HG03025 (cell line): Measurements from ENCODE around the gene CENPE.

Experiments used
- ATAC-seq: cut with Tn5 transposase; IDR thresholded peaks from one replicate; pipeline ENCODE4 v1.9.1; 2021; ENCODE audit warnings: mild to moderate bottlenecking, moderate library complexity; ENCODE audit not compliant: unreplicated experiment, low FRiP score

The CENPE gene

GRCh38 chr4:103137446-103137827 is 60.7 kb downstream of the CENPE start:
- ATAC-seq, result no peak

- no peak for ATAC-seq
These were observed 61.3 kb downstream of the CENPE start for GRCh38 chr4:103136671-103137445.

GRCh38 chr4:103129174-103129573 is 69.0 kb downstream of the CENPE start:
- ATAC-seq, result no peak

GRCh38 chr4:103126126-103126525 is 72.0 kb downstream of the CENPE start:
- no peak for ATAC-seq

GRCh38 chr4:103123114-103123513 is 75.0 kb downstream of the CENPE start:
- no peak for ATAC-seq

- ATAC-seq, result no peak
These were observed 80.0 kb downstream of the CENPE start for GRCh38 chr4:103118166-103118565.

GRCh38 chr4:103111598-103111997 is 86.5 kb downstream of the CENPE start:
- no peak for ATAC-seq

GRCh38 chr4:103108542-103108941 is 89.6 kb downstream of the CENPE start:
- no peak for ATAC-seq

- ATAC-seq, result no peak
These were observed 92.4 kb downstream of the CENPE start for GRCh38 chr4:103105558-103106356.

GRCh38 chr4:103104886-103105285 is 93.3 kb downstream of the CENPE start:
- ATAC-seq, result no peak

GRCh38 chr4:103100691-103101090 is 97.5 kb downstream of the CENPE start:
- no peak for ATAC-seq

- ATAC-seq, result peak; percentile 98
These were observed 98.3 kb downstream of the CENPE start, which contains the start of gene BDH2 for GRCh38 chr4:103099691-103100392. Gene BDH2, minus strand, starts transcription at chr4:103099834. Its CDS starts 3,580 bp downstream, at chr4:103096254.

- no peak for ATAC-seq
These were observed 99.2 kb downstream of the CENPE start for GRCh38 chr4:103098756-103099440.

GRCh38 chr4:103098341-103098740 is 99.8 kb downstream of the CENPE start:
- ATAC-seq, result no peak

GRCh38 chr4:103097112-103097511 is 101.0 kb downstream of the CENPE start:
- ATAC-seq, result no peak

- ATAC-seq, result no peak
These were observed 103.1 kb downstream of the CENPE start for GRCh38 chr4:103095080-103095479.

GRCh38 chr4:103092245-103092644 is 105.9 kb downstream of the CENPE start:
- no peak for ATAC-seq

- peak; percentile 66 for ATAC-seq
These were observed 106.4 kb downstream of the CENPE start for GRCh38 chr4:103091601-103092223.

GRCh38 chr4:103089481-103089880 is 108.7 kb downstream of the CENPE start:
- no peak for ATAC-seq

GRCh38 chr4:103086551-103086950 is 111.6 kb downstream of the CENPE start:
- ATAC-seq, result no peak
